H9 (cell line): Measurements from ENCODE around the gene C9orf152. TPM values are rescaled to one million over a fixed set of nuclear protein-coding genes. Genes with fewer than 3 reads are reported as not detected.

ENCODE experiments used
- DNase-seq: peaks from one replicate; pipeline ENCODE4 v3.0.0-alpha.2; 2017
- H2AFZ ChIP-seq: one replicate; pipeline ENCODE4 v1.6.1; 2013; ENCODE audit warnings: mild to moderate bottlenecking, low read length, control low read depth, moderate library complexity
- H2AK5ac ChIP-seq: 2 replicates; pipeline ENCODE4 v1.6.1; 2013; ENCODE audit warnings: low read length, control low read depth, mixed read lengths; ENCODE audit not compliant: insufficient read length
- H2BK120ac ChIP-seq: one replicate; pipeline ENCODE4 v1.6.1; 2013; ENCODE audit warnings: low read depth, mild to moderate bottlenecking, low read length, control low read depth, inconsistent platforms; ENCODE audit not compliant: poor library complexity, severe bottlenecking
- H2BK12ac ChIP-seq: 2 replicates; pipeline ENCODE4 v1.6.1; 2013; ENCODE audit warnings: low read length, control low read depth, mixed read lengths, low read depth; ENCODE audit not compliant: insufficient read length
- H2BK15ac ChIP-seq: 2 replicates; pipeline ENCODE4 v1.6.1; 2013; ENCODE audit warnings: low read depth, low read length, control low read depth
- H2BK20ac ChIP-seq: one replicate; pipeline ENCODE4 v1.6.1; 2013; ENCODE audit warnings: low read depth, mild to moderate bottlenecking, low read length, control low read depth, inconsistent platforms; ENCODE audit not compliant: poor library complexity, severe bottlenecking
- H2BK5ac ChIP-seq: 2 replicates; pipeline ENCODE4 v1.6.1; 2013; ENCODE audit warnings: low read length, control low read depth, mixed read lengths; ENCODE audit not compliant: insufficient read length
- H3K14ac ChIP-seq: 2 replicates; pipeline ENCODE4 v1.6.1; 2013; ENCODE audit warnings: low read length, control low read depth; ENCODE audit not compliant: insufficient read depth
- H3K18ac ChIP-seq: 2 replicates; pipeline ENCODE4 v1.6.1; 2013; ENCODE audit warnings: low read depth, mild to moderate bottlenecking, mixed read lengths, low read length, control low read depth; ENCODE audit not compliant: insufficient read length
- H3K23ac ChIP-seq: 2 replicates; pipeline ENCODE4 v1.6.1; 2013; ENCODE audit warnings: low read length, control low read depth, mixed read lengths, low read depth; ENCODE audit not compliant: insufficient read length
- H3K23me2 ChIP-seq: 2 replicates; pipeline ENCODE4 v1.6.1; 2013; ENCODE audit warnings: low read depth, mild to moderate bottlenecking, mixed read lengths, low read length, control low read depth; ENCODE audit not compliant: insufficient read length, poor library complexity, severe bottlenecking
- H3K27ac ChIP-seq: 2 replicates; pipeline ENCODE4 v1.5.1; 2013; ENCODE audit warnings: low read length, control low read depth, mixed read lengths, low read depth; ENCODE audit not compliant: insufficient read length
- H3K27me3 ChIP-seq: 2 replicates; pipeline ENCODE4 v1.6.1; 2013; ENCODE audit warnings: low read length, control low read depth, inconsistent platforms; ENCODE audit not compliant: insufficient read depth
- H3K4ac ChIP-seq: 2 replicates; pipeline ENCODE4 v1.6.1; 2013; ENCODE audit warnings: low read depth, mild to moderate bottlenecking, control low read depth, inconsistent platforms, low read length, moderate library complexity
- H3K4me1 ChIP-seq: 2 replicates; pipeline ENCODE4 v1.6.1; 2013; ENCODE audit warnings: low read length, control low read depth, inconsistent platforms; ENCODE audit not compliant: insufficient read depth
- H3K4me2 ChIP-seq: 2 replicates; pipeline ENCODE4 v1.6.1; 2013; ENCODE audit warnings: low read length, control low read depth, mixed read lengths; ENCODE audit not compliant: insufficient read length, insufficient read depth
- H3K56ac ChIP-seq: 2 replicates; pipeline ENCODE4 v1.6.1; 2013; ENCODE audit warnings: low read depth, mild to moderate bottlenecking, mixed read lengths, low read length, control low read depth; ENCODE audit not compliant: insufficient read length
- H3K79me1 ChIP-seq: 2 replicates; pipeline ENCODE4 v1.6.1; 2013; ENCODE audit warnings: low read depth, mild to moderate bottlenecking, moderate library complexity, low read length, control low read depth, inconsistent platforms; ENCODE audit not compliant: insufficient read depth, poor library complexity, severe bottlenecking
- H3K79me2 ChIP-seq: 2 replicates; pipeline ENCODE4 v1.6.1; 2013; ENCODE audit warnings: low read length, control low read depth, inconsistent platforms; ENCODE audit not compliant: insufficient read depth
- H3K9ac ChIP-seq: 2 replicates; pipeline ENCODE4 v1.6.1; 2013; ENCODE audit warnings: low read length, control low read depth, mixed read lengths; ENCODE audit not compliant: insufficient read length; ENCODE audit errors: extremely low read depth
- H3K9me3 ChIP-seq: one replicate; pipeline ENCODE4 v1.6.1; 2013; ENCODE audit warnings: low read depth, low read length, inconsistent platforms; ENCODE audit not compliant: control insufficient read depth
- H3T11ph ChIP-seq: one replicate; pipeline ENCODE4 v1.6.1; 2013; ENCODE audit warnings: mild to moderate bottlenecking, low read length, control low read depth, inconsistent platforms
- H4K20me1 ChIP-seq: one replicate; pipeline ENCODE4 v1.6.1; 2013; ENCODE audit not compliant: control insufficient read depth, insufficient read length, insufficient read depth
- H4K5ac ChIP-seq: 2 replicates; pipeline ENCODE4 v1.6.1; 2013; ENCODE audit warnings: low read depth, mild to moderate bottlenecking, mixed read lengths, low read length, control low read depth; ENCODE audit not compliant: insufficient read length
- H4K8ac ChIP-seq: replicated peaks from 2 replicates; pipeline ENCODE4 v1.6.1; 2013; ENCODE audit warnings: low read length, control low read depth, mixed read lengths, low read depth; ENCODE audit not compliant: insufficient read length
- H4K91ac ChIP-seq: 2 replicates; pipeline ENCODE4 v1.6.1; 2013; ENCODE audit warnings: low read depth, mild to moderate bottlenecking, moderate library complexity, mixed read lengths, low read length, control low read depth; ENCODE audit not compliant: insufficient read length
- H3K27ac Mint-ChIP-seq, 3 experiments: 2 replicates in 2 of 3; 3 replicates in 1 of 3; pipeline ENCODE4 v1.8.0; 2020 to 2021; ENCODE audit warnings: mixed read lengths in 3 of 3, mild to moderate bottlenecking in 1 of 3, moderate library complexity in 1 of 3
- H3K27me3 Mint-ChIP-seq: 2 replicates; pipeline ENCODE4 v1.8.0; 2021; ENCODE audit warnings: low read depth, mild to moderate bottlenecking, moderate library complexity, mixed read lengths
- H3K36me3 Mint-ChIP-seq, 3 experiments: 2 replicates in 2 of 3; 3 replicates in 1 of 3; pipeline ENCODE4 v1.8.0; 2020 to 2021; ENCODE audit warnings: low read depth in 3 of 3, mixed read lengths in 3 of 3; ENCODE audit not compliant: insufficient read depth in 1 of 3
- H3K4me1 Mint-ChIP-seq, 2 experiments: 2 replicates each; pipeline ENCODE4 v1.8.0; 2020; ENCODE audit warnings: mixed read lengths in 2 of 2
- H3K4me3 Mint-ChIP-seq, 2 experiments: 2 replicates in 1 of 2; 3 replicates in 1 of 2; pipeline ENCODE4 v1.8.0; 2020 to 2021; ENCODE audit warnings: mild to moderate bottlenecking in 2 of 2, mixed read lengths in 2 of 2, moderate library complexity in 1 of 2
- H3K9me3 Mint-ChIP-seq, 2 experiments: 2 replicates in 1 of 2; 3 replicates in 1 of 2; pipeline ENCODE4 v1.8.0; 2020; ENCODE audit warnings: mild to moderate bottlenecking in 2 of 2, mixed read lengths in 2 of 2, moderate library complexity in 1 of 2
- CTCF ChIP-seq: fragments of 200-600 bp; sonication (generic); conservative IDR thresholded peaks from 3 replicates; pipeline ENCODE4 v1.8.0; 2021; ENCODE audit warnings: antibody characterized with exemption, mild to moderate bottlenecking
- whole genome bisulfite sequencing: extraction: QIAGEN DNeasy Blood & Tissue Kit; methylation state at CpG from one replicate; pipeline ENCODE4 v1.1.7; 2013; ENCODE audit warnings: missing lambda C conversion rate, low lambda C conversion rate, mixed read lengths; ENCODE audit not compliant: insufficient read length; ENCODE audit errors: extremely low coverage; 5-methylcytosine and 5-hydroxymethylcytosine counted together
- total RNA-seq: library from RNA; stranded (reverse); gene quantifications from 2 replicates; pipeline ENCODE4 v1.2.1, GENCODE V29; 2021

The C9orf152 gene
- total RNA-seq, 1 experiment from 2014 or later = not detected

DNA sequence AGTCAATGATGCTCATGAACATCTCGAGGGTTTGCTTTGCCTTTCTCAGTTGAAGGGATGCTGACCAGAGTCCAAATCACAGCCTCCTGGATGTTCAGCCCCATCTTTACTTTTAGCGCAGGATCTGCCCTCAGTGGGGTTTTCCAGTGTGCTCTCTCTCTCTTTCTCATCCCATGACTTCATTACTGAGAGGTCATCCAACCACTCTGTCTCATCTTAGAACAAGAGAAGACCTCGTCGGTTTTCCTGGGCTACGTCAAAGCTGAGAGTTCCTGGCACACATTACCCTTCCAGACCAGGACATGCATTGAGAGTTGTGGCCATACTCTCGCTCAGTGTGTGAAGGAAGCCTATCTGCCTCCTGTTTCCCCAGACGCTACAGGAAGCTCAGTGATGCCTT lies 47.3 kb downstream of the C9orf152 start:
- Histone ChIP-seq H3K23ac (no peak overlapping the region), H3K56ac (no peak overlapping the region), H3K27ac (no peak overlapping the region), H2BK12ac (no peak overlapping the region), H3K79me1 (no peaks in the 10 kb centered on the region), H3K9ac (no peak overlapping the region), H3K23me2 (no peaks in the 10 kb centered on the region), H3K18ac (no peak overlapping the region), H2AFZ (no peak overlapping the region), H3K9me3 (no peaks in the 10 kb centered on the region), H3K27me3 (no peaks in the 10 kb centered on the region), H2BK120ac (no peak overlapping the region), H4K5ac (no peak overlapping the region), H2BK5ac (no peak overlapping the region), H3K14ac (no peak overlapping the region), H4K20me1 (no peaks in the 10 kb centered on the region), H2AK5ac (no peak overlapping the region), H2BK20ac (no peak overlapping the region), H4K91ac (no peak overlapping the region), H4K8ac (no peak overlapping the region), H3K4ac (no peak overlapping the region), H3K4me1 (peaks cover 4% of the 10 kb centered on the region; the same call in 1 of the 2 replicates), H2BK15ac (no peak overlapping the region), H3T11ph (no peak overlapping the region), H3K4me2 (no peak overlapping the region), H3K79me2 (no peaks in the 10 kb centered on the region; the same call in 1 of the 2 replicates)
- TF ChIP-seq CTCF = no peak
- Mint-ChIP-seq H3K4me1 (peaks cover 18 to 23% of the 10 kb centered on the region in 2 experiments), H3K36me3 (peaks cover 4 to 12% (median 8%) of the 10 kb centered on the region in 3 experiments; a peak in 4 of 7 replicates), H3K9me3 (no peaks in the 10 kb centered on the region), H3K27ac (no peak overlapping the region), H3K27me3 (peaks cover 7% of the 10 kb centered on the region; the same call in 1 of the 2 replicates), H3K4me3 (no peak overlapping the region)
- DNase-seq = no peak
- no CpG with 5 or more reads among the region's 7 CpGs for WGBS
